Mesothelial cell of epicardium (in vitro differentiated cells): ENCODE measurements around the gene EPHX1. TPM values are rescaled to one million over a fixed set of nuclear protein-coding genes. Genes with fewer than 3 reads are reported as not detected.
"Not testable (repeated sequence)": the region's sequence is repeated elsewhere in the genome, so short reads cannot be mapped to it uniquely, and the experiment has no call there.

Experiments
- DNase-seq, 2 experiments: peaks; one replicate each; pipeline ENCODE4 v3.0.0; 2021; ENCODE audit warnings: low spot score in 2 of 2; ENCODE audit not compliant: unreplicated experiment in 2 of 2
- H3K27ac Mint-ChIP-seq: 2 replicates; pipeline ENCODE4 v1.8.0; 2021; ENCODE audit warnings: mixed read lengths
- H3K27me3 Mint-ChIP-seq: 2 replicates; pipeline ENCODE4 v1.8.0; 2021; ENCODE audit warnings: low read depth, mixed read lengths
- H3K36me3 Mint-ChIP-seq: 2 replicates; pipeline ENCODE4 v1.8.0; 2021; ENCODE audit warnings: mixed read lengths
- H3K4me1 Mint-ChIP-seq: 2 replicates; pipeline ENCODE4 v1.8.0; 2021; ENCODE audit warnings: mixed read lengths
- H3K4me3 Mint-ChIP-seq: 2 replicates; pipeline ENCODE4 v1.8.0; 2021; ENCODE audit warnings: mild to moderate bottlenecking, moderate library complexity, mixed read lengths
- H3K9me3 Mint-ChIP-seq: 2 replicates; pipeline ENCODE4 v1.8.0; 2021; ENCODE audit warnings: mixed read lengths
- CTCF ChIP-seq: fragments of 200-600 bp; sonication (generic); IDR thresholded peaks from one replicate; pipeline ENCODE4 v1.5.0; 2021; ENCODE audit warnings: antibody characterized with exemption; ENCODE audit not compliant: unreplicated experiment
- total RNA-seq: library from RNA; stranded (reverse); gene quantifications from 3 replicates; pipeline ENCODE4 v1.2.1, GENCODE V29; 2021

Gene EPHX1
- total RNA-seq, 1 donor from 2014 or later: 35.9 TPM

- peak overlapping the region; percentile 87 for H3K4me3 Mint-ChIP-seq
- no peak for TF ChIP-seq CTCF
- peak overlapping the region; percentile 94 for H3K27ac Mint-ChIP-seq
- DNase-seq: no peak
- no peaks in the 10 kb centered on the region for H3K9me3 Mint-ChIP-seq
- H3K36me3 Mint-ChIP-seq: no peaks in the 10 kb centered on the region
- no peaks in the 10 kb centered on the region for H3K27me3 Mint-ChIP-seq
- H3K4me1 Mint-ChIP-seq: peaks cover 40% of the 10 kb centered on the region
Measured at GRCh38 chr1:225811622-225812487, 1.9 kb downstream of the EPHX1 start.

GRCh38 chr1:225812488-225813213 is 2.7 kb downstream of the EPHX1 start:
- no peaks in the 10 kb centered on the region for H3K9me3 Mint-ChIP-seq
- H3K27me3 Mint-ChIP-seq: no peaks in the 10 kb centered on the region
- no peaks in the 10 kb centered on the region for H3K36me3 Mint-ChIP-seq
- peaks cover 48% of the 10 kb centered on the region for H3K4me1 Mint-ChIP-seq
- no peak for TF ChIP-seq CTCF
- H3K27ac Mint-ChIP-seq: peak overlapping the region; percentile 50
- DNase-seq: no peak
- H3K4me3 Mint-ChIP-seq: no peak overlapping the region

GRCh38 chr1:225813214-225813964 is 3.5 kb downstream of the EPHX1 start:
- H3K4me1 Mint-ChIP-seq: peaks cover 53% of the 10 kb centered on the region

GRCh38 chr1:225814381-225814780 is 4.5 kb downstream of the EPHX1 start:
- peaks cover 53% of the 10 kb centered on the region for H3K4me1 Mint-ChIP-seq
- no peak for TF ChIP-seq CTCF
- no peaks in the 10 kb centered on the region for H3K36me3 Mint-ChIP-seq
- no peaks in the 10 kb centered on the region for H3K27me3 Mint-ChIP-seq
- DNase-seq: no peak
- no peaks in the 10 kb centered on the region for H3K9me3 Mint-ChIP-seq
- H3K4me3 Mint-ChIP-seq: no peak overlapping the region
- H3K27ac Mint-ChIP-seq: no peak overlapping the region

More at GRCh38 chr1:225813214-225813964, 3.5 kb downstream of the EPHX1 start:
- H3K36me3 Mint-ChIP-seq: no peaks in the 10 kb centered on the region
- no peak for DNase-seq
- peak overlapping the region; percentile 53 for H3K27ac Mint-ChIP-seq
- TF ChIP-seq CTCF: no peak
- no peak overlapping the region for H3K4me3 Mint-ChIP-seq
- no peaks in the 10 kb centered on the region for H3K9me3 Mint-ChIP-seq
- no peaks in the 10 kb centered on the region for H3K27me3 Mint-ChIP-seq

GRCh38 chr1:225815090-225815489 is 5.2 kb downstream of the EPHX1 start:
- not testable (repeated sequence) for H3K36me3 Mint-ChIP-seq, DNase-seq, H3K4me3 Mint-ChIP-seq, H3K27ac Mint-ChIP-seq, H3K27me3 Mint-ChIP-seq, H3K9me3 Mint-ChIP-seq
- H3K4me1 Mint-ChIP-seq: peaks cover 53% of the 10 kb centered on the region
